Smooth muscle cell (in vitro differentiated cells): Measurements from ENCODE around the gene SHC2. TPM values are rescaled to one million over a fixed set of nuclear protein-coding genes. Genes with fewer than 3 reads are reported as not detected.

Experiments used
- DNase-seq: peaks from one replicate; lab custom pipeline; 2025; ENCODE audit not compliant: unreplicated experiment; lab: John Stamatoyannopoulos, UW
- H2AFZ ChIP-seq: fragments of 200-600 bp; sonication (generic); 2 replicates; pipeline ENCODE4 v1.6.0; 2016; ENCODE audit warnings: antibody characterized with exemption, low read depth, mild to moderate bottlenecking
- H3F3A ChIP-seq: fragments of 200-600 bp; sonication (generic); 2 replicates; pipeline ENCODE4 v1.6.0; 2017; ENCODE audit warnings: antibody characterized with exemption, low read depth
- H3K27ac ChIP-seq: fragments of 200-600 bp; sonication (generic); 2 replicates; pipeline ENCODE4 v1.5.1; 2016; ENCODE audit warnings: low read depth, mild to moderate bottlenecking
- H3K27me3 ChIP-seq: fragments of 200-600 bp; sonication (generic); 2 replicates; pipeline ENCODE4 v1.6.1; 2016; ENCODE audit warnings: low read depth, mild to moderate bottlenecking
- H3K36me3 ChIP-seq: fragments of 200-600 bp; sonication (generic); 2 replicates; pipeline ENCODE4 v1.5.1; 2016; ENCODE audit warnings: low read depth
- H3K4me1 ChIP-seq: fragments of 200-600 bp; sonication (generic); 2 replicates; pipeline ENCODE4 v1.5.1; 2016; ENCODE audit warnings: low read depth
- H3K4me2 ChIP-seq: fragments of 200-600 bp; sonication (generic); 2 replicates; pipeline ENCODE4 v1.6.0; 2016; ENCODE audit warnings: mild to moderate bottlenecking
- H3K4me3 ChIP-seq: fragments of 200-600 bp; sonication (generic); 2 replicates; pipeline ENCODE4 v1.5.1; 2016; ENCODE audit warnings: mild to moderate bottlenecking
- H3K79me2 ChIP-seq: fragments of 200-600 bp; sonication (generic); 2 replicates; pipeline ENCODE4 v1.6.0; 2016; ENCODE audit warnings: low read depth, mild to moderate bottlenecking
- H3K9ac ChIP-seq: fragments of 200-600 bp; sonication (generic); 2 replicates; pipeline ENCODE4 v1.6.0; 2016; ENCODE audit warnings: low read depth
- H3K9me3 ChIP-seq: fragments of 200-600 bp; sonication (generic); replicated peaks from 2 replicates; pipeline ENCODE4 v1.5.1; 2016; ENCODE audit warnings: low read depth
- H4K20me1 ChIP-seq: fragments of 200-600 bp; sonication (generic); 2 replicates; pipeline ENCODE4 v1.6.0; 2016; ENCODE audit warnings: low read depth
- WGBS: methylation state at CpG from one replicate; pipeline ENCODE4 v1.1.7; 2016; ENCODE audit warnings: low lambda C conversion rate; 5-methylcytosine and 5-hydroxymethylcytosine counted together
- polyA plus RNA-seq: library from polyadenylated mRNA; unstranded; fragments of >200 nt; fragmentation: Nextera tagmentation; extraction: Ambion mirVana; gene quantifications from 2 replicates; pipeline ENCODE4 v1.2.1, GENCODE V29; 2016
- total RNA-seq: library from RNA; depleted of rRNA; stranded (reverse); fragments of >200 nt; gene quantifications from 2 replicates; pipeline ENCODE4 v1.2.3, GENCODE V29; 2014
- TF ChIP-seq, protein P1 (sequence below): fragments of 200-600 bp; sonication (generic); IDR thresholded peaks from 2 replicates; pipeline ENCODE4 v1.5.1; 2017; ENCODE audit warnings: borderline replicate concordance, mild to moderate bottlenecking, antibody characterized with exemption; ENCODE audit not compliant: insufficient read depth, poor library complexity, severe bottlenecking

SHC2 gene
- total and polyA plus RNA-seq, 2 experiments from 2014 or later, result 15.6 to 29.3 TPM

DNA sequence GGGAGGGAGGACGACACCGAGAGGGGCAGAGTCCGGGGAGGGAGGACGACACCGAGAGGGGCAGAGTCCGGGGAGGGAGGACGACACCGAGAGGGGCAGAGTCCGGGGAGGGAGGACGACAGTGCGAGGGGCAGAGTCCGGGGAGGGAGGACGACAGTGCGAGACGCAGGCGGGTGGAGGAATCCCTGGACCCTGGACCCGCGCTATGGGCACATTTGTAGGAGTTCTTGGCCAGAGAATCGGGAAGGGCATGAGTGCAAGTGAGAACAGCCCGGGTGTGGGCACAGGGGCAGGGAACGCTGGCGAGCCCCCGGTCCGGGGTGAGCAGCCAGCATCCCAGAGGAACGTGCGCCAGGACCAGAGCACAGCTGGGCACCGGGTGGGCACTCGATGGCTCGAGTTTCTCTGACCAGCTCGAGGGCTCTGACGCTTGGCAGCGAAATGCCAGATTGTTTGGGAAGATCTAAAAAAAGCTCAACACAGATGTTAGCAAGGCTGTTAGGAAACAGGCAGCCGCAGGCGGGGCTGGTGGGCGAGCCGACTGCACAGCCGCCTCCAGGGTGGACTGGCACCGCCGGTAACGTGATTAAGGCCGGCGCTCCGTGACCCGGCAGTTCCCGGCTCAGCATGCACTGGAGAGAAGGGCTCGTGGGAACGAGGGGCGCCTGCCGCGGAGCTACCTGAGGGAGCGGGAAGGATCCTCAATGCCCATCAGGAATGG lies 33.9 kb downstream of the SHC2 start:
- DNase-seq, result no peak
- TF ChIP-seq, protein P1, sequence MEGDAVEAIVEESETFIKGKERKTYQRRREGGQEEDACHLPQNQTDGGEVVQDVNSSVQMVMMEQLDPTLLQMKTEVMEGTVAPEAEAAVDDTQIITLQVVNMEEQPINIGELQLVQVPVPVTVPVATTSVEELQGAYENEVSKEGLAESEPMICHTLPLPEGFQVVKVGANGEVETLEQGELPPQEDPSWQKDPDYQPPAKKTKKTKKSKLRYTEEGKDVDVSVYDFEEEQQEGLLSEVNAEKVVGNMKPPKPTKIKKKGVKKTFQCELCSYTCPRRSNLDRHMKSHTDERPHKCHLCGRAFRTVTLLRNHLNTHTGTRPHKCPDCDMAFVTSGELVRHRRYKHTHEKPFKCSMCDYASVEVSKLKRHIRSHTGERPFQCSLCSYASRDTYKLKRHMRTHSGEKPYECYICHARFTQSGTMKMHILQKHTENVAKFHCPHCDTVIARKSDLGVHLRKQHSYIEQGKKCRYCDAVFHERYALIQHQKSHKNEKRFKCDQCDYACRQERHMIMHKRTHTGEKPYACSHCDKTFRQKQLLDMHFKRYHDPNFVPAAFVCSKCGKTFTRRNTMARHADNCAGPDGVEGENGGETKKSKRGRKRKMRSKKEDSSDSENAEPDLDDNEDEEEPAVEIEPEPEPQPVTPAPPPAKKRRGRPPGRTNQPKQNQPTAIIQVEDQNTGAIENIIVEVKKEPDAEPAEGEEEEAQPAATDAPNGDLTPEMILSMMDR, result no peak

DNA sequence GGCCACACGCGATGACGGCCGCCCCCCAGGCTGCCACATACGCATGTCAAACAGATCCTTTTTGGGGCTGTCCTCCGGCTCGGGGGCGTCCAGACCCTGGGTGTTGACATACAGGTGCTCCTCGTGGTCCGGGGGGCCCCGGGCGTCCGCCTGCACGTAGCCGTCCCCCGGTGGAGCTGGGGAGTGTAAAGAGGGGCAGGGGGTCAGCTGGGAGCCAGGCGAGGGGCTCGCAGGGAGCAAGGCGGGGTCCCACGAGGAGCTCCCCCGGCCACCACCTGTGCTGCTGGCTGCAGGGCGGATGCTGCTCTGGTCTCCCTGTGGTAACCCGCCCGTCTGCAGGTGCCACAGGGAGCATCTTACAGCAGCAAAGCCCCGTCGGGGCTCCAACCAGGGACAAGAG lies 35.8 kb downstream of the SHC2 start:
- H3K79me2 ChIP-seq, result no peaks in the 10 kb centered on the region
- no peaks in the 10 kb centered on the region for H3K4me1 ChIP-seq
- WGBS, result 96% methylated on average over 26 of the region's 26 CpGs
- H3K4me3 ChIP-seq, result no peak overlapping the region
- H3K4me2 ChIP-seq, result no peak overlapping the region
- H3K27me3 ChIP-seq, result no peaks in the 10 kb centered on the region
- no peaks in the 10 kb centered on the region for H3K9me3 ChIP-seq
- DNase-seq, result no peak
- no peak overlapping the region for H2AFZ ChIP-seq
- TF ChIP-seq, protein P1, result no peak
- peaks cover 8% of the 10 kb centered on the region for H4K20me1 ChIP-seq
- H3K27ac ChIP-seq, result no peak overlapping the region
- H3K36me3 ChIP-seq, result no peaks in the 10 kb centered on the region
- no peak overlapping the region for H3K9ac ChIP-seq
- H3F3A ChIP-seq, result no peaks in the 10 kb centered on the region

More for the DNA sequence above, 33.9 kb downstream of the SHC2 start:
- Histone ChIP-seq H3K36me3 (no peaks in the 10 kb centered on the region), H3K4me1 (no peaks in the 10 kb centered on the region), H3F3A (no peaks in the 10 kb centered on the region), H3K9me3 (no peaks in the 10 kb centered on the region), H2AFZ (no peak overlapping the region), H3K27me3 (no peaks in the 10 kb centered on the region), H3K79me2 (no peaks in the 10 kb centered on the region), H3K4me3 (no peak overlapping the region), H3K27ac (no peak overlapping the region), H3K9ac (no peak overlapping the region), H3K4me2 (no peak overlapping the region), H4K20me1 (peaks cover 8% of the 10 kb centered on the region)
- 76% methylated on average over 41 of the region's 51 CpGs for WGBS

DNA sequence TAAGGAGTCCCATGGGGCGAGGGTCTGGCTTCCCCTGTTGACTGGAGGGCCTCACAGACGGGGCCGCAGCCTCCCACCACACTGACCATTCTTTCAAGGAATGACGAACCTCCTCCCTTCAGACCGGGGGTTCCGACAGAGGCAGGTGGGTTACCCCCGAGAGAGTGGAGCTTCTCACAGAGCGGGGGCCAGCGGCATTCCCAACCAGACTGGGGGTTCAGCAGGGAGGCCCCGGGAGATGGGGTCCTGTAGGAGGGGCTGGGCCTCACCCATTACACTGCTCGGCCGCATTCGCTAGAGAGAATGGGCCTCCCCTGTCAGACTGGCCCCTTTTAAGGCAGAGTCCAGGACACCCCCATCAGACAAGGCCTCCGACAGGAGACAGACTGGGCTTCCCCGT lies 36.3 kb downstream of the SHC2 start:
- 98% methylated on average over 15 of the region's 15 CpGs for whole genome bisulfite sequencing
- Histone ChIP-seq H3K27me3 (no peaks in the 10 kb centered on the region), H3K9ac (no peak overlapping the region), H3K4me3 (no peak overlapping the region), H3K4me2 (no peak overlapping the region), H3F3A (no peaks in the 10 kb centered on the region), H3K27ac (no peak overlapping the region), H2AFZ (no peak overlapping the region), H4K20me1 (peaks cover 8% of the 10 kb centered on the region), H3K36me3 (no peaks in the 10 kb centered on the region), H3K9me3 (no peaks in the 10 kb centered on the region), H3K79me2 (no peaks in the 10 kb centered on the region), H3K4me1 (no peaks in the 10 kb centered on the region)
- no peak for DNase-seq
- TF ChIP-seq, protein P1, result no peak
